ENCODE measurements around the gene TMEM202. TPM values are rescaled to one million over a fixed set of nuclear protein-coding genes. Genes with fewer than 3 reads are reported as not detected.
"Not testable (repeated sequence)": the region's sequence is repeated elsewhere in the genome, so short reads cannot be mapped to it uniquely, and the experiment has no call there.

TMEM202 gene
- not detected in 2 replicates for total RNA-seq

- intact Hi-C loops (cut with micrococcal nuclease) = no loop called here
These were observed at the start of gene TMEM202 for GRCh38 chr15:72397796-72398588. Gene TMEM202 (plus strand): TSS chr15:72398305. CDS start chr15:72398327, 22 bp downstream.

- intact Hi-C loops (cut with micrococcal nuclease) = no loop called here
These were observed 44.8 kb upstream of the TMEM202 start for GRCh38 chr15:72353266-72353665.

- intact Hi-C loops (cut with micrococcal nuclease) = no loop called here
These were observed 43.6 kb upstream of the TMEM202 start for GRCh38 chr15:72354496-72354895.

- intact Hi-C loops (cut with micrococcal nuclease) = no loop called here
These were observed 40.0 kb upstream of the TMEM202 start for GRCh38 chr15:72358121-72358520.

GRCh38 chr15:72358650-72359171 is 39.4 kb upstream of the TMEM202 start:
- intact Hi-C loops (cut with micrococcal nuclease) = no loop called here

GRCh38 chr15:72361176-72361575 is 36.9 kb upstream of the TMEM202 start:
- intact Hi-C loops (cut with micrococcal nuclease) = no loop called here

GRCh38 chr15:72365844-72366243 is 32.3 kb upstream of the TMEM202 start:
- intact Hi-C loops (cut with micrococcal nuclease) = no loop called here

GRCh38 chr15:72368325-72368724 is 29.8 kb upstream of the TMEM202 start:
- intact Hi-C loops (cut with micrococcal nuclease) = no loop called here

GRCh38 chr15:72368899-72369298 is 29.2 kb upstream of the TMEM202 start:
- intact Hi-C loops (cut with micrococcal nuclease) = no loop called here

- intact Hi-C loops (cut with micrococcal nuclease) = no loop called here
These were observed 28.1 kb upstream of the TMEM202 start for GRCh38 chr15:72369964-72370363.

GRCh38 chr15:72372361-72372760 is 25.7 kb upstream of the TMEM202 start:
- intact Hi-C loops (cut with micrococcal nuclease) = no loop called here

- intact Hi-C loops (cut with micrococcal nuclease) = loop anchor here (1.0 kb wide), 1 partner anchor 55 kb away; the partner anchor contains the start of gene CELF6
These were observed 22.6 kb upstream of the TMEM202 start for GRCh38 chr15:72375501-72375845.

GRCh38 chr15:72375846-72376581 is 22.1 kb upstream of the TMEM202 start, which contains the start of gene HEXA:
Gene HEXA (minus strand): TSS chr15:72376014. CDS start chr15:72375972, 42 bp downstream.
- intact Hi-C loops (cut with micrococcal nuclease) = loop anchor here (1.0 to 2.0 kb wide), 5 partner anchors 56 to 258 kb away; partner anchors contain the start of genes ARIH1, CELF6, MYO9A and PARP6

- intact Hi-C loops (cut with micrococcal nuclease) = loop anchor here (2.0 kb wide), 2 partner anchors 105 to 147 kb away; partner anchors contain the start of genes PARP6 and PKM
These were observed 20.8 kb upstream of the TMEM202 start for GRCh38 chr15:72377331-72377730.

GRCh38 chr15:72379106-72379505 is 19.0 kb upstream of the TMEM202 start:
- intact Hi-C loops (cut with micrococcal nuclease) = not testable (repeated sequence)

GRCh38 chr15:72379856-72380430 is 18.2 kb upstream of the TMEM202 start:
- intact Hi-C loops (cut with micrococcal nuclease) = no loop called here

- intact Hi-C loops (cut with micrococcal nuclease) = no loop called here
These were observed 17.4 kb upstream of the TMEM202 start for GRCh38 chr15:72380743-72381142.

GRCh38 chr15:72382146-72382545 is 16.0 kb upstream of the TMEM202 start:
- intact Hi-C loops (cut with micrococcal nuclease) = no loop called here

- intact Hi-C loops (cut with micrococcal nuclease) = no loop called here
These were observed 10.4 kb upstream of the TMEM202 start for GRCh38 chr15:72387741-72388140.

- intact Hi-C loops (cut with micrococcal nuclease) = no loop called here
These were observed 8.9 kb upstream of the TMEM202 start for GRCh38 chr15:72389231-72389630.

- intact Hi-C loops (cut with micrococcal nuclease) = not testable (repeated sequence)
These were observed 1.8 kb upstream of the TMEM202 start for GRCh38 chr15:72396331-72396730.

GRCh38 chr15:72398648-72399047 is 543 bp downstream of the TMEM202 start:
- intact Hi-C loops (cut with micrococcal nuclease) = no loop called here
